ENCODE data around the gene MMP2.
A peak's percentile ranks its signal among the peaks of the same experiment; 100 is the strongest.

MMP2 gene

DNA sequence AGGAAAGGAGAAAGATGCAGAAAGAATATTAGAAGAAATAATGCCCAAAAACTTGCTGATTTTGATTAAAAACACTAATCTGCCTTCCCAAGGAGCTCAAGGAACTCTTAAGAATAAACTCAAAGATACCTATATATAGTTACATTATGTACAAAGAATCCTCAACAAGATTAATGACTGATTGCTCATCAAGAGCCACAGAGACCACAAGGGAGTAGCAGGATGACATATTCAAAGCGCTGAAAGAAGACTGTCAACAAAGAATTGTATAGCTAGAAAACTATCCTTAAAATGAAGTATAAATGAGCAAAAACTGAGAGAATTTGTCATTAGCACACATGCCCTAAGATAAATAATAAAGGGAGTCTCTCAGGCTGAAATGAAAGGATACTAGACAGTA, 36.1 kb downstream of the MMP2 start:
- DNase-seq (ENCODE audit: low spot score) = no peak

DNA sequence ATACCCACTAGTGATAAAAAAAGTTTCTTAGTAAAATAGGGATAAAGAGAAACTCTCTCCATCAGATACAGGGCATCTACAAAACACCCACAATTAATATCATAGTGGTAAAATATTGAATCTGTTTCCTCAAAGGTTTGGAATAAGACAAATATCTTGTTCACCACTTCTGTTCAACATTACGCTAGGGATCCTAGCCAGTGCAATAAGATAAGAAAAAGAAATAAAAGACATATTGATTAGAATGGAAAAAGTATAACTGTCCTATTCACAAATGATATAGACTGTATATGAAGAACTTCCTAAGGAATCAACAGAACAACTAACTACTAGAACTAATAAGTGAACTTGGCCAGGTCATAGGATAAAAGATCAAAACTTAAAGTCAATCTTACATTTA, 42.8 kb downstream of the MMP2 start:
- no peak for DNase-seq (ENCODE audit: low spot score)

DNA sequence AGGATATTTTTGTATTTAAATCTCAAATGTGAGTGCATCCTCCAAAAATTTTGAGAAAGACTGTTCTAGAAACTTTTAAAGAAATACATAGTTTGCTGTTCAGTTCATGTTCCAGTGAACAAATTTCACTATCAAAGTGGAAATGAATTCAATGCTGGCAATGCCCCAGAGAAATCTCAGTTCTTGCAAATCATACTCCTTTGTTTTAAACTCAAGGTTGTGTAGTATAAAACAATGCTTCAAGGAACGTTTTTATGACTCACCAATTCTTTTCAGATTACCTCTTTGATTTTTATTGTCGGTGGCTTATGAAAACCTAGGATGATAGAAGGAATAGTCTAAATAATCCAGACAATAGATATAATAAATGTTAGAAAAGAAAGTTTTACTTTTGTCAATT, 47.4 kb downstream of the MMP2 start:
- no peak for DNase-seq (ENCODE audit: low spot score)

DNA sequence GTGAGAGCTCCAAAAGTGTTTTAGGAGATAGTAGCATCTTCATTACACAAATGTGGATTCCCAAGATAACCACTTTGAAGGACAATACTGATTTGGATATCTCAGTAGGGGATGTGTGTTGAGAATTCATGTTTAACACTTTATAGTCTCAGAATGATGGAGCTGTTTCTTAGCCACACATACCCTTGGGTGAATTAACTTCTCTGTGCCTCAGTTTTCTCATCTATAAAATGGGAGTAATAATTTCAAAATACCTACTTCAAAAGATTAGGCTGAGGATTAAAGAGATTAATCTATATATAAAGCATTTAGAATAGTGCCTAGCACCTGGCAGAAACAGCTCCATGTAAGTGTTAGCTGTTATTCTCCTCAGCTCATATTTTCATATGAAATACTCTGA, 48.9 kb downstream of the MMP2 start:
- DNase-seq (ENCODE audit: low spot score) = no peak

DNA sequence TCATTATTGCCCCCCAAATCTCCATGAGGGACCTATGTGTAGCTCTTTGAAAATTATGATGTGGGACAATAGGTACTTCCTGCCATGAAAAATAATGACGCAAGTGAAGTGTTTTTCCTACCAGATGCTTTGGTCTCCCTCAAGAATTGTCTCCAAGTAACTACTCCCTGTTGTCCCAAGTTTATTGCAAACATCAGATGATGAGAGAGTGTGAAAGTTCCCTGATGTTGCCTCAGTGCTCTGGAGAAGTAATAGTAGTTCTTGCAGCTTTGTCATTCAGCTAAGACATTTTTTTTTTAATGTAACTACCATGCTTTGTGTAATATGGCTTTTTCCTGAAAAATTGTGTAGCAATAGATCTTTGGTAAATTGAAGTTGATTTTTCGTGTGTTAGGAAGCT, 50.0 kb downstream of the MMP2 start:
- DNase-seq (ENCODE audit: low spot score) = no peak

DNA sequence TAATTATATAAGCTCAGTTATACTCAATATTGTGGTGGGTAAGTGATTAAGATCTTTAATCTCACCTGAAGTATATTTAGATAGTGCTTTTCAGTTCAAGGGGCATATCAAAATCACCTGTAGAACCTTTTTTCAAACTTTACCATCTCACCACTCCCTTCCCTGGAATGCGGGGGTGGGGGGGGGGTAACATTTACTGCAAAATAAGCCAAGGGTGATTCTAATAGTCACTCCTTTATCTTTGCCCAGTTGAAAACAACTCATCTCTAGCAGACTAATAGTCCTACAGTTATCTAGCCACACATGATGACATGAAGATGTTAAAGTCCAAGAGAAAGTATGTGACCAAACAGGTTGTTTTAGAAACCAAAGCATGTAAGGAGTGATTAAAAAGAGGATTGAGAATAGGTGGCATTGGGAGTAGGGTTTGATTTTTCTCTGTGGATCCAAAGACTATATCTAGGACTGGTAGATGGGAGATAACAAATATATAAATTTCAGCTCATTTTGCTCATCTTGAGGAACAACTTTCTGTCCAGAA, 51.4 kb downstream of the MMP2 start:
- DNase-seq (ENCODE audit: low spot score) = no peak

DNA sequence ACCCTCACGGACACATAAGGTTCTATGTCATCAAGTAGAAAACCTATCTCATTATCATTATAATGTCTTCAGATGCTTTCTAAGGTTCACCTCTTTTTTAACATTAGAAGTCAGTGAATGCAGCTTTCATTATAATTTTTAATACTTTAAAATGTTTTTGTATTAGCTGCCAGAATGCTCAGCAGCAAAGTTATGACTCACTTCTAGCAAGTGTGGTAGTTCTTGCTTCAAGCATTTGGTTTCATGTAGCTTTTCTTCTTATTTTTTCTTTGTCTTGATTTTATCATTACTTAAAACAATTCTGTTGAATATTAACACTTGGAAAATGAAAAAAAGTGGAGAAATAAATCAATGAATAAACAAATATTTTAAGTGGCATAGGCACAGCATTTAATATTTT, 53.2 kb downstream of the MMP2 start:
- peak; percentile 28 for DNase-seq (ENCODE audit: low spot score)

DNA sequence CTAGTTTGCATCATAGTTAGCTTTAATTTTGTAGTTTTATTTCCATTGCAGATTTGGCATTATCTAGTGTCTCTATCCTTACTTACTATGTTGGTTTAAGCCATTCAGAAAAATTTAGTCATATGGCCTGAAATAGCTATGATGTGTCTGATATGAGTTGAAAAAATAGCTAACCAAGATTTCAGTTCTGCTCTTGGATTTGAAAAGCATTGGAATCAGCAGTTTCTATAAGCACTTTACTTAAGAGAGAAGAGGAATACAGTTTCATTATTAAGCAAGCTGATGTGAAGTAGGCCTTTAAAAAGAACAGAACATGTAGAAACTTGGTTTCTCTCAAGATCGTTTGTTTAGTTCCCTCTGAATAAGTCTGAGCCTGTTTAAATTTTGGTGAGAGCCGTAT, 55.8 kb downstream of the MMP2 start:
- no peak for DNase-seq (ENCODE audit: low spot score)

DNA sequence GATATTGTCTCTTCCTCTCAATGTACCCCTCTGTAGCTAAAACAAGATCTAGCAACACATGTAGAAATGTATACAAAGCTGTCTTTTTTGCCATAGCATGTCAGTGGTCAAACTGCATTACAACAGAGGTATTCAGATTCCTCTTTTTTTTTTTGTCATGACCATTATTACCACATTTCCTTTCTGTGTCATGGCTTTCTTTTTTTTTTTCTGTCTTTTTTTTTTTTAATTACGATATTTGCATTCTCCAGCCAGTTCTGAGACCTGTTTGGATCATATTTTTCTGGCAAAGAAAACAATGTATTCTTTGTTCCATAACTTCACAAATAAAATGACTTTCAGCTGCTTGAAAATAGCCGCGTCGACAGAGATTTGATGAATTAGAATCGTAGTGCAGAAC, 60.1 kb downstream of the MMP2 start:
- peak; percentile 14 for DNase-seq (ENCODE audit: low spot score)

DNA sequence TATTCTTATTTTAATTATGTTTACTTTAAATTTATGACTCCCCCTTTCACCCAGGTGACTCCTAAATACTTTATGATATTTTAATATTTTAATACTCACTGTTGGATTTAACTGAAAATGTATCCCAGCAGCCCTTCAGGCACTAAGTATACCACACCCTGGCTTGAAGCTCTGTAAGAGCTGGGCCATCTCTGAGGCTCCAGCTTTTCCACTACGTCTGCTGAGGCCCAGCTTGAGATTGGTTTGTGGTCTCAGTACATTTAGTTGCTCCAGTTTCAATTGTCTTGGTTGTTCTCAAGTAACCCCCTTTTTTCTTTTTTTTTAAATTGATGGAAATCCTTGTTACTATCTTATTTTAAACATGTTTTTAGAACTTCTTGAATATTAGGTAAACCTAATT, 60.5 kb downstream of the MMP2 start:
- DNase-seq (ENCODE audit: low spot score) = no peak

DNA sequence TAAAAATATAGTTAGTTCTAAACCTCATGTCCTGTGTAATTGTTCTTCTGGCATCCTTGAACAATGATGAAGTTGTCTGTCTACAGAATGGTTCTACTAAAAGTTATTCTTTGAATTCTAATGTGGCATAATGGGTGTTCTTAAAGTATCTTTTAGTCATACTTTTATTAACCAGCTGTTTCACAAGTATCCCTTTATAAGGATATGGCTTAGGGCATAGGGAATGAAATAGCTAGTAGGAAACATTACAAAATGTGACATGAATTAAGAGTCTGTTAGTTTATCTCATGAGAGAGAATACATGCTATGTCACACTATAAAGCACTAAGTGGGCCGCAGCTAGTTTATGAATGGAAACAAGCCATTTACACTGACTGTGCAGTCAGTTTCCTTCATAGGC, 61.2 kb downstream of the MMP2 start:
- DNase-seq (ENCODE audit: low spot score) = no peak

DNA sequence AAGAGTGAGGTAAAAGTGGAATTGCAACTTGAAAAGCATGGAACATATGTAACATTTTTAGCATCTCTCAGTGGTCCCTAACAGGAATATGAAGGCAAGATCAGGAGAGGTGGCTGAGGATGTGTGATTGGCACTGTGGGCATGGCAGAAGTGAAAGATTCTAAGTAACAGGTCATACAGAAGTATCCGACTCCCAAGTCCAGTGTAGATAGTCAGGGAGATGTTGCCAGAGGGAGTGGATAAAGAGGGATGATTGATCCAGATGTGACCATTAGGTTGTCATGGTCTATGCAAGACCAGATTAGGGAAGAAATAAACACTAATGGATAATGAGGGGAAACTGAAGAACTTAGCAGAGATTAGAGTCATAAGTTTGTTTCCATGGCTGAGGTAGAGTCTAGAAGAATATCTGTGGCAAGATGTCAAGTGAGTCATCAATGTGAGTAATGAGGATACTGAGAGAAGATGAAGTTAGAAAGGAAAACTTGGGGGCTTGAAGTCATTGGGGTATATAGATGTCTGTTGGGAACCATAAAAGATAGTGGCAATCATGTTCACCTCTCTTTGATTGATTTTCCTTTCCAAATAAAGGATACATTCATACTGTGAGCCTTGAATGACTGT, 63.6 kb downstream of the MMP2 start:
- DNase-seq (ENCODE audit: low spot score) = peak; percentile 30

DNA sequence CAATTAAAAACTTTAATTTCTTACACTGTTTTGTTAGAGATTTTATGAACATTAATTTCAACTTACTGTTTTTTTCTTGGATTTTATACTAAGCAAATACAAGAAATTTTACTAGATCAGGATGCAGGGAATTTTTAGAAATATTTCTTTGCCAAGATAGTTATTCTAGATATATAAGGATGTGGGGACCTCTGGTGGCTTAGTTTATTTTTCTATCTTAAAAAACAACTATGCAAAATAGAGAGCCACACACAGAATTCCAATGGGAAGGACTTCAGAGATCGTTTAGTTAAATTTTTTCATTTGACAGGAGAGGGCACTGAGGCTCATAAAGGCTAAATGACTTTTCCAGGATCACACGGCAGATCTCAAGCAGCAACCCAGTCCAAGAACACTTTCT, 64.5 kb downstream of the MMP2 start:
- DNase-seq (ENCODE audit: low spot score) = no peak

DNA sequence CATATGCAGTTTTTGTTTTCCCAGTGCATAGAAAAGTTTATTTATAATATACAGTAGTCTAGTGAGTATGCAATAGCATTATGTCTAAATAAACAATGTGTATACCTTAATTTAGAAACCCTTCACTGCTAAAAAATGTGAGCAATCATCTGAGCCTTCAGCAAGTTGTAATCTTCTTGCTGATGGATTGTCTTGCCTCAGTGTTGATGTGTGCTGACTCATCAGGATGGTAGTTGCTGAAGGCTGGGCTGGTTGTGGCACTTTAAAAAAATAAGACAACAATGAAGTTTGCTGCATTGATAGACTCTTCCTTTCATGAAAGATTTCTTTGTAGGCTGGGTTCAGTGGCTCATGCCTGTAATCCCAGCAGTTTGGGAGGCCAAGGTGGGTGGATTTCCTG, 73.6 kb downstream of the MMP2 start:
- DNase-seq (ENCODE audit: low spot score) = peak; percentile 39

DNA sequence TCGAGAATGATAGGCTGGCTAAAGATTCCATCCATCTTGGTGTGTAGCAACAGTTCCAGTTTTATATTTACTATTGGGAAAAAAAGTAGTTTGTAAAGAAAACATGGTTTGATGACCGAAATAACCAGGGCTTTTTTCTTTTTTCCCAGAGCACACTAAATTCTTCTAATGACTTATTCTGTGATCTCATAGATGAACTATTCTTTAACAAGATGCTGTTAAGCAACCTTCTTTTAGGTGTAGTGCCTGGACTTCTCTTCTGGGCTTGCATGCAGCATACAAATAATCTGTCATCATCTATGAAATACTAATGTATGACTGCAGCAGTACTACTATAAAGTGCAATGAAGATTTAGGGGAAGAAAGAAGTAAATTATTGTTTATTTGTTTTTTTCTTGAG, 76.4 kb downstream of the MMP2 start:
- peak; percentile 55 for DNase-seq (ENCODE audit: low spot score)
